HG03354 (cell line): ENCODE measurements around the gene CAPN7.

ENCODE experiments used
- ATAC-seq: cut with Tn5 transposase; IDR thresholded peaks from one replicate; pipeline ENCODE4 v1.9.1; 2021; ENCODE audit warnings: mild to moderate bottlenecking; ENCODE audit not compliant: unreplicated experiment, poor library complexity, severe bottlenecking

CAPN7 gene

DNA sequence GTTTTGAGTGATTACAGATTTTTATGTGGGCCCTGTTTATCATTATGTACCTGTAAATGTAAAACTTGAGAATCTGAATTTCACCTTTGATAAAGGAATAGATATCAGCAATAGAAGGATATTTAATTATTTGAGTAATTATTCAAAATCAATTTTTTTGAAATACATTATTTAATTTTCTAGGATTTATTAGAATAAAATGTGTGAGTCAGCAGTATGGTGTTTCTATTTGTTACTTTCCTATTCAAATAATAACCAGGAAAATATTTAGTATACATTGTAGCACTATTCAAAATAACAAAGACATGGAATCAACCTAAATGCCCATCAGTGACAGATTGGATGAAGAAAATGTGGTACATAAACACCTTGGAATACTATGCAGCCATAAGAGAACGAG, 22.1 kb downstream of the CAPN7 start:
- no peak for ATAC-seq

DNA sequence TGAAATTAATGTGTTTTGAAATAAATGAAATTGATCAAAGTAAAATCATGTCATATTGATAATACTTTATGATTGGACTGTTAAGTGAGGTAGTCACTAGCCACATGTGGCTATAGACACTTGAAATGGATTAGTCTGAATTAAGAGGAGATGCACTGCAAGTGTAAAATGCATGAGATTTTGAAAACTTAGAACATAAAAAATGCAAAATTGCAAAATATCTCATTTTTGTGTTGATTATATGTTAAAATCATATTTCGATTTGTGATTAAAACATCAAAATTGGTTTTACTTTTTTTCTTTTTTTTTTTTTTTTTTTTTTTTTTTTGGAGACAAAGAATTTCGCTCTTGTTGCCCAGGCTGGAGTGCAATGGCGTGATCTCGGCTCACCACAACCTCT, 23.2 kb downstream of the CAPN7 start:
- ATAC-seq = no peak

DNA sequence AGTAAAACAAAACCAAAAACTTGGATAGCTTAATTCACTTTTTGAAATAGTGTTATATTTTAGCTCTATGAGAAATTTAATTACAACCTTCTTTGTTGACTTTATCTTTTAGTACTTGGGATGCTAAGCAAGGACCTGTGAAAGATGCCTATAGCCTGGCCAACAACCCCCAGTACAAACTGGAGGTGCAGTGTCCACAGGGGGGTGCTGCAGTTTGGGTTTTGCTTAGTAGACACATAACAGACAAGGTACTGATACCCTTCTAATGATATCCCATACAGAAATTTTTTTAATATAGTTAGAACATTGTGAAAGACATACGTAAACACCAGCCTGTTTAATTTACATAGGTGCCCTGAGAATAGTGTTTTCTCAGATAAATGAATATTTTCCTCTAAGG, 35.3 kb downstream of the CAPN7 start:
- no peak for ATAC-seq

DNA sequence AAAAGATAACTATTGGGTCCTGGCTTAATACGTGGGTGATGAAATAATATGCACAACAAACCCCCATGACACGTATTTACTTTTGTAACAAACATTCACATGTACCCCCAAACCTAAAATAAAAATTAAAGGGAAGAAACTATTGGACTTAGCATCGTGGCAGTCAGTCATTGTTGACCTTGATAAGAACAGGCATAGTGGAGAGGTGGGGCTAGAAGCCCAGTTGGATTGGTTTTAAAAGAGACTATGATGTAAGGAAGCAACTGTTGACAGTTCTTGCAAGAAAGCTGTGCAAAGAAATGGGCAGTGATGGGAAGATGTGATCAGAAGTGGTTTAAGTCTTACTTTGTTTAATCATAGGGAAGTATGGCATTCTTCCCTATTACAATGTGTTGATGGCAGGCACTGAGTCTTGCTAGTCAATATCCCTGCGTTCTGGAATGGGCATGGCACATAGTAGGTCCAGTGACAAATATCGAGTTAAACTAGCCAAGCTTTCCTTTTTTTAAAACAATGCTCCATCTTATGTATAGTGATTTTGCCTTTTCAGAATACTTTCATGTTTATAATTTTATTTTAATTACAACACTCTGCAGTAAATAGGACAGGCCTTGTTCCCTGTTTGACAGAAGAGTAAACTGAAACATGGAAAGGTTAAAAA, 37.9 kb downstream of the CAPN7 start:
- ATAC-seq = no peak

DNA sequence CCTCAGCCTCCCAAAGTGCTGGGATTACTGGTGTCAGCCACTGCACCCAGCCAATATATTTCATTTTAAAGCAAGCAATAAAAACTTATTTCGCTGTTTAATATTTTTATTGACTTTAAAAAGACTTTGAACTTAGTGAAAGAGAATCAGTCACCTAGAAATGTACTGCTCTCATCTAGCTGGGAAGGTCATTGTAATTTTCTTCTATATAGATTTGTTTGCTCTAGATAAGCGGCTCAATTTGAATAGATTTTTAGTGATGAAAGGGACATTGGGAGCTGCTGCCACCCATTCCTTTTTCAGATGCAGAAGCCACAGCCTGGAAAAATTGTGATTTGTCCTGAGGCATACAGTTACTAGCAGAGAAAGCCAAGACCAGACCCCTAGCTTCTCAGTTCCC, 40.1 kb downstream of the CAPN7 start:
- no peak for ATAC-seq

DNA sequence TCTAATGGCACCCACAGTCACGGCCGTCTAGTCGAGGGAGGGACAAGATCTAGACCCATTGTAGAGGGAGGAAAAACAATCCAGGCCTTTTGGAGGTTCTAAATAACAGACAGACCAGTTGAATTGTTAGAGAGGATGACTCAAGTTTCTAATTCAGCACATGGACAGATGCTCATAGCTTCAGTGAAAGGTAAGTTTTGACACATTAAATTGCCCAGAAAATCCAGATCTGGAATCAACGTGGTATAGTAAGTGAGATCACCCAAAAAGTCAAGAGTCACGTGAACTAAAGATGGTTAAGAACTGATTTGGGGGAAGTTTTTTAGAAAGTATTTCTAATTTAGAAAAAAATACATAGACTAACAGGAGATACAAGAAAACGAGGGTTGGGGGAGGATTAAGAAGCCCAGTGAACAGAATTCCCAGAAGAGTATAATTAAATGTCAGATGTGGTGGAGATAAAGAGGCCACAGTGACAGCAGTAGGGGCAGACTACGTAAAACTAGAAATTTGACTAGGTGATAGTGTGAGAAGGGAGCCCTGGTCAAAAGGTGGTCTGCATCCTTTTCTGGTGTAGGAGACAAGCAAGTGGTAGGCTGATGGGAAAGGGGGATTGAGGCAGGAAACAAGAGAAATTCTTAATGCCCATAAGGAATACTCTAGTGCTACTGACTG, 47.1 kb downstream of the CAPN7 start:
- no peak for ATAC-seq

DNA sequence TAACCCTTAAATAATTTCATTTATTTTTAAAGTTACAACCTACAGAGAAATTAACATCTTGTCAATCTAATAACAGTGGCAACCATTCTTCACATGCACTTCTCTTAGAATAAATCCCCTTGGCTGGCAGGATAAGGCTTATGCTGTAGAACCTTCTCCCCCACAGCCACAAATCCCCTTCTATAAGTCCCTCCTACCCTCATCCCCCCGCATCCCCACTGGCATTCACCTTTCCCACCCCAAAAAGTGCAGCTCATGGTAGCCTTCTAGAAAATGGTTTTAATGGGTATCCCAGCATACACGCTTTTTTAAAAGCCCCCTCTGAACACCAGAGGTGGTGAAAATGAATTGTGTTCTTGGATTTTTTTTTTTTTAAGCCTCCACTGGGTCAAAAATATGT, 49.2 kb downstream of the CAPN7 start:
- no peak for ATAC-seq

DNA sequence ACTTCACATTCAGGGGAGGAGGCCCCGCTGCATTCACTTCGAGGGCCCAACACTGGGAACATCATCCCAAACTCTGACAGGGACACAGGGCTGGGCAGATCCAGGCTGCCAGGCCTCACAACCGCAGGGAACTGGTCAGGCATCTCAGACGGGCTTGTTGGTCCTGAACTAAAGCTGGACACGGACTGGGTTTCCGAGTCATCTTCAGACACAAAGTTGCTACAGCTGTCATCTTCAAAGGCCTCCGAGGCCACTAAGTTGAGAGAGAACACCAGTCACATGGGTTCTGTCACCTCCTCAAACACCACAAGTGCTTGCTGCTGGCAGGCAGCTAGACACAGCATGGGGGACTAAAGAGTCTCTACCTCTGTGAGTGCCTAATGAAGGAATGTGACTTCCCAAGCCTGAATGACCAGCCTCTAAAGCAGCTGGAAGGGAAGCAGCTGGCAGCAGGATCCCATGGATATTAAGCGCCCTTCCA, 50.9 kb downstream of the CAPN7 start:
- ATAC-seq = no peak

DNA sequence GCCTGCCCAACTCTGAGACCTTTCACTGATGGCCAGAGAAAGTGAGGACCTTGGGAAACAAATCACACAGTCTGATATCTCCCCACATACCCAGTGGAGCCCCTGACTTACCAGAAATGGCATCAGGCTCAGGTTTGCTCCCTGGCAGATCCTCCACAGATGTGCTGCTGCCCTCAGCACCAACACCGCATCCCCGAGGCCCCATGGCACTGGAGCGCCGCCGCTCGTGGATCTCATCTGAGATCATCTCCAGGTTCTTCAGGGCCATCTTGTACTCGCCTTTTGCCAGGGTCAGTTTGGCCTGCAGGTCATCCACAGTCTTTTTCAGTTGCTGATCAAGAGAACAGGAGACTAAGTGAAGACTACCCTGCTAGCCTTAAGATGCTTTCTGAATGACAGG, 52.7 kb downstream of the CAPN7 start:
- no peak for ATAC-seq

DNA sequence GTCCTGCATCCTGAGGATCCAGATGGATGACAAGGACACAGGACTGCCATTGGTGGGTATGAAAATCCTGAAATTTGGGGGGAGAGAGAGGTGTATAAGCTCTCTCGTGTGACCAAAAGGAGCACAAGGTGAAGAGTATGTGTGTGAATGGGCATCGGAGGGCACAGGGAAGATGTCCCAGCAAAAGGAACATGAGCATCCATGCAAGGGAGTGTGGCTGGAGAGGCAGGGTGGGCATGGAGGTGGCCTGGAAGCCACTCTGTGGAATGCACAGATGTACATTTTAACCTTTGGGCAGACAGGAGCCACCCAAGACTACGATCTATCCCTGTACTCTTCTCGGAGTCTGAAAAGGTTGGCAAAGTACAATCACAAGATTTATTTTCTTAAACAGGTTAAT, 54.5 kb downstream of the CAPN7 start:
- ATAC-seq = no peak

DNA sequence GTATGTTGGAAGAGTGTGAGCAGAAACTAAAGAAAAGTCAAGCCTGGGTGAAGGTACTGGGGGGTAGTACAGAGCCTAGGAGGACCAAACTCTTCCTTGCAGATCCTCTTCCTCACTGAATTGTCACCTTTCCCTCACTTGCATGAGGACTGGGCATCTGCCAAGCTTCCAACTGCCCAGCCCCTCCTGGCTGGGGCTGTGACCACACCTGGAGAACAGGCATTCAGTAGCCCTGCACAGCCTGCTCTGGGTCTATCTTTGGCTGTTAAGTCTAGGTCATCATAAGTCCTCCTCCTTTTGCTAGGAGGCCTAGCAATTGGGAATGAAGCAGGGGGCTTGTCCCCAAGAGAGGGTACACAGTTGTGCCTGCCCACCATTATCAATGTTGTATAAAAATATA, 55.2 kb downstream of the CAPN7 start:
- no peak for ATAC-seq

DNA sequence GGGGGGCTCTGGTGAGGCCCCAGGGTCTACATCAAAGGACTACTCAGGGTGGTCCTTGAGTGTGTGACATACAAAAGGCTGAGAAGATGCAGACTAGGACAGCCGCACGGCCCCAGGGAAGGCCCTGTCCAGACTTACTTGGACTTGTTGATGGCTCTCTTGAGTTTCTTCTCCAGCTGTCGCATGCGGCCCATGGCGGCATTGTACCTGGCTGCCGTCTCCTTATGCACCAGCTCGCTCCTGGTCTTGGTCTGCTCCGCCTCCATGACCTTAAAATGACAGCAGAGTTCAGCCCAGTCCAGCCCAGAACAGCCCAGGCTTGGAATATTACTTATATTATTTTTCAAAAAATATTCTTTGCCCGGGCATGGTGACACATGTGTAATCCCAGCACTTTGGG, 56.0 kb downstream of the CAPN7 start:
- no peak for ATAC-seq

DNA sequence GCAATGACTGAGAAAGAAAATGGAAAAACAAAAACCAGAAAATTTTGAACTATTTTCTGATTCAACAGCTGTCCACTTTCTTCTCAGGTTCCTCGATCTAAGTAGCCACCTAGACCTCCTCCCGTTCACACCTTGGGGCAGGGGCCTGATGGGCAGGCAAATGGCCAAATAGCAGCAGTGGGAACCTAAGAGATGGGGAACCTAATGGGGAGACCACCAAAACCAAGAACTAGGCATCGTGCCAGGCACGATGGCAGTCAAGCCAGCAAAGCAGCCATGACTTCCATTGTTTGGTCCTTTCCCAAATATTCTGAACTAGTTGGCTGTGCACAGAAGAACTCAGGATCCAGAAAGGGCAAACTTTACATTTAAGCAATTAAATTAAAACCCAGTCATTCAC, 57.1 kb downstream of the CAPN7 start:
- no peak for ATAC-seq

DNA sequence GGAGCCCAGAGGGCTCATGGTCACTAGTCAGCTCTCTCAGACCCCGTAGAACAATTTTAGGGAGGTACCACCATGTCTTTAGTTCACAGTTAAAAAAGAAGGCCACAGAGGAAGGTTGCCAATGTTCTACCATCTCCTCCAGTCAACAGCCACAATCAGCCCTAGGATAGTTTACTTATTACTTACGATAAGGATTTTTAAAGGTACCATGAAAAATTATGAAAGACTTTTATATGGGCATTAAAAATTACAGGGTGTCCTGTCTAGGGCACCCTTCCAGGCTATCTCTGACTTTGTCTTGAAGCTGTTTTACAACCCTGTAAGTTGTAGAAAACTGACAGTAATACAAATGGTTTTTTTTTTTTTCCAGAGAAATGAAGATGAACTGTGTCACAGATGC, 57.9 kb downstream of the CAPN7 start:
- ATAC-seq = no peak

DNA sequence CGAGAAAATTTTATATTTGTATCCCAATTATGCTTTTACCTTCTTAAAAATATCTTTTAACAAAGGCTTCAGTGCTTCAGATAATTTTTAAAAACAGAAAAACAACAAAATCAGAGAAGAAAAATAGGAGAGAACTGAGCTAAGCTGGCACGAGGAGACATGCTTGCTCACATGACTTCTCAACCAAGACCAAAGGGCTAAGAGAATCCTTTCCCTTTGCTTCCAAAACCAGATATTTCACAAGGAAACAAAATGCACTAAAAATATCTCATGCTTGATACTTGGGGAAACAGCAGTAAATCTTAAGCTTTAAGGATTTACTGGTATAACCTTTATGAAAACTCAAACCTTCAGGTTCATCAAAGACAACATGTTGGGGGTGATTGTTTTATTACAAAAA, 58.4 kb downstream of the CAPN7 start:
- ATAC-seq = no peak

DNA sequence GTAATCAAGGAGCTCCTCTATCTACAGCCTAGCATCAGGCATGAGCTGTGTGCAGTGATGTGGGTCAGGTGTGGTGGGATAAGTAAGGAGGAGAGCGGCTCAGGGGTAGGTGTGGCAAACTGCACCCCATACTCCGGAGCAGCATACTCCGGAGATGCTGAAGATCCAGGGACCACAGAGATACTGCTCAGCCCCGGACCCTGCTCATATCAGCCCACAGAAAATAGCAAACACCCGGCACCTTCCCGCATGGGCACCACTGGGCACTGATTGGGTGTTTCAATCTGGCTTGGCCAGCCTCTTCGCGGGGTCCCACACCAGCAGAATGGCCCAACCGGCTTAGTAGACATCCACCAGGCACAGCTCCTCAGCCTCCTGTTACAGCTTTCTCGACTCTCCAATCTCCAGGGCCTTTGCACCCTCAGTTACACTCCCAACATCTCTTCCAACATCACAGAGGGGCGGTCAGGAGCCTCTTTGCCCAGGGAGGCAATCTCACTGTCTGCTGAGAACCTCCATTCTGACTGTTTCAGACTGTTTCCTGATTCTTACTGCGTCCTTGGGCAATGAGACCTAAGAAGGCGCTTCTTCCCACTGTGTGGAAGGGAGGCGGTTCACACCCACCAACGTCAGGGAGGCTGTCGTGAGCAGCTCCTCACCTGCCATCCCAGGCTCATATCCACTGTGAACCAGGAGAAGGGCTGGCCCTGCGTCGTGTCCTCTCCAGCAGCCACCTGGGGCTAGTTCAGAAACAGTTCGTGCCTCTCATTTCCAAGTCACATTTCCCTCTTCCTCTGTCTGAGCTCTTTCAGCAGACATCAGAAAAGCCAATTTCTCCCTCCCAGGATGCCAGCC, 59.8 kb downstream of the CAPN7 start:
- no peak for ATAC-seq

DNA sequence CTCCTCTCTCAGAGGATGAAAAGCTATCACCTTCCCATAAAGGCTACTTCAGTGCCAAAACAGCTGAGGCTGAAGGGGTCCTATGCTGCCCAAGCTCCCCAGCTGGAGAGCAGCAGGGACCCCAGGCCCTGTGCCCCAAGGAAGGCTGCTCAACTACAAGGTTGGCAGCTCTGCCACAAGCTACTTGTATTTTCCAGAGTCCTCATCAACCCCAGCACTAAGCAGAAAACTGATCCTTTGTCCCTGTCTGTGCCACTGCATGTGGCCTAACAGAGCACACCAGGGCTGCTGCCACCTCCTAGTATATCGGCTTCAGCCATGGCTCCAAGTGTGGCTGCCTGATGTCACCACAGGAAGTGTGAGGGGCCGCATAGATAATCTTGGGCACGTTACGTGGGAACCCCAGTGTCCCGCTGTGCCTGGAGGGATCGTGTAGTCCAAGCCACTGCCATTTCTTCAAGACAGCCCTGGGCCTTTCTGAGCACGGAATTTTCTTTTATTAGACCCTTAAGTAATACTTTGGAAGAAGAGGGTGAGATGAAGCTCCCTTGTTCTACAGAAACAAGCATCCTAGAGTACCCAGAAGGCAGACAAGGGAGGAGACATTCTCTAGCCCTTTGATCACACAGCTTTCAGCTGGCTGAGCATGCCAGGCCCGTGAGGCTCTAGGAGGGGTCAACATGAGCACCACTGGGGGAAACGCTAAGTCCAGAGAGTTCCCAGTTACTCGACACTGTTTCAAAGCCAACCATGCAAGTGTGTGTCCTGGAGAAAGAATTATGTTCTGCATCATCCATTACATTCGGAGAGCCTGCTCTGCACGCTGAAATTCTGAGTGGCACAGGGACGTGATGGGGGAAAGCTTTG, 60.7 kb downstream of the CAPN7 start:
- ATAC-seq = no peak

DNA sequence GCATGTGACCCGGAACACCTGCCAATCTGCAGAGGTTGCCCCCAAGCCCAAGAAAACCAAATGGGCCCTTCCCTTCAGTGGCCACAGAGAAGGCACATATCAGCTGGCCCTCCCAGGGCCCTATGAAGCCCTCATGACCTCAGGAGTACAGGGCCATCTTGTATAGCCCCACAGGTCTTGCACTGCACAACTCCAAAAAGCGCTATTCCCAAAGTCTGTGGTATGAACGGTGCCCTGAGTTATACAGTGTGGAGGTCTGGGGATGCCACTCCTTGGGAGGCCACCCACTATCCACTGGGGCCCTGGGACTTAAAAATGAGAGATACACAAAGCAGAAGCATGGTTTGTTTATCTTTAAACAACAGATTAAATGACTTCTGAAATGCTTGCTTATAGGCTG, 61.5 kb downstream of the CAPN7 start:
- no peak for ATAC-seq

DNA sequence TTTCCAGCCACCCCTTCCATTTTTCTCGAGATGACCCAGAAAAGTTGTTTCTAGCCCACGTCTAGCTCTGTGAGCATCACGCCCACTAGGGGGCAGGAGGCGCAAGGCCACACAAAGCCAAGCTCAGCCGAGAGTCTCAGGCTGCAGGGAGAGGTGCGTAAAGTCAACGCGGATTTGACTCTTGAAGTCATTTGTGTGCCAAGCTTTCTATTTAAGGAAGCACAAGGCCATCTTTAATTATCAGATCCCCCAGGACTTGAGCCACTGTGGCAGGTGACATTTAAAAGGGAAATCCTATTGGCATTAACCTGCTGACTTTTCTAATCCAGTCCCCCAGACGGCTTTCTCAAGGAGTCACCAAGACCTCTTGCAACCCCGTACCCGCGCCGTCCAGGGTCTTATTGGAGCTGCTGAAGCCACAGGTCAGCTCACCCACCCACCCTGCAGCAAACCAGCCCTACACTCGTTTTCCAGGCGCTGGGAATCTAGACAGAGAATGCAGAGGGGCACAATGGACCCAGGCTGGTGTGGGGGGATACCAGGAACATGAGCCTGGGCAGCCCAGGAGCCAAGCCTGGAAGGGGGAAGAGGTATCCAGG, 62.1 kb downstream of the CAPN7 start:
- ATAC-seq = peak; percentile 47
